Gastroesophageal sphincter (tissue), 3 donors: Measurements from ENCODE around the gene FOXN3.

Experiments
- CTCF ChIP-seq, 4 experiments: fragments of 200-600 bp in 2 of 4; fragments of 450-650 bp in 2 of 4; sonication (generic) in 1 of 4; IDR thresholded peaks; one replicate each; pipeline ENCODE4 v1.5.1; 2017 to 2019; ENCODE audit warnings: antibody characterized with exemption in 4 of 4, mild to moderate bottlenecking in 2 of 4, moderate library complexity in 2 of 4
- EP300 ChIP-seq: sonication (generic); formaldehyde crosslinking; IDR thresholded peaks from one replicate; pipeline ENCODE4 v1.6.1; 2017; ENCODE audit warnings: antibody characterized with exemption, mild to moderate bottlenecking
- POLR2A ChIP-seq, 2 donors: fragments of 450-650 bp; IDR thresholded peaks; one replicate each; pipeline ENCODE4 v1.6.1; 2017; ENCODE audit warnings: antibody characterized with exemption in 2 of 2, mild to moderate bottlenecking in 2 of 2, moderate library complexity in 1 of 2
- POLR2AphosphoS5 ChIP-seq: sonication (generic); formaldehyde crosslinking; IDR thresholded peaks from one replicate; pipeline ENCODE4 v1.6.1; 2017; ENCODE audit warnings: antibody characterized with exemption

- no peak for TF ChIP-seq POLR2A (IDR thresholded peaks at IDR 0.05)
- TF ChIP-seq CTCF (IDR thresholded peaks at IDR 0.05): no peak
- no peak for TF ChIP-seq POLR2AphosphoS5
- no peak for TF ChIP-seq EP300
These were observed 92.3 kb downstream of the FOXN3 start for GRCh38 chr14:89324501-89325298.
